ENCODE results near the gene OGN.

DNA sequence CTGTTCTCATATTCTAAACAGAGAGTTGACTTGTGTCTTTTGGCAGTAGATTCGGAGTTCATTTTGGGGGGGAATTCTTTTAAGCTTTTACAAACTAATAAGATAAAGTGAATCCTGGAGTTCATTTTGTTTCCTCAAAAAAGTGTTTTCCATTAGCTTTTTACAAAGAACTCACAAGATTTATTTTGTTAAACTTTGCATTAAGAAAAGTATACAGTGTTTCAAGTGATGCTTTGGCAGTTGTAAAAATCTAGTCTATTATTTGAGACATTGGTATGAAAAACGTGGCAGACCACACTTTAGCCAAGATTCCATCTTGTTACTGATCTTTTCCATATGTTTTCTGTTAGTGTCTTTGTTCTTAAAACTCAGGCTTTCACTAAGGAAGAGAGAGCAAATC, 21.1 kb upstream of the OGN start:
- TF ChIP-seq, protein P1, sequence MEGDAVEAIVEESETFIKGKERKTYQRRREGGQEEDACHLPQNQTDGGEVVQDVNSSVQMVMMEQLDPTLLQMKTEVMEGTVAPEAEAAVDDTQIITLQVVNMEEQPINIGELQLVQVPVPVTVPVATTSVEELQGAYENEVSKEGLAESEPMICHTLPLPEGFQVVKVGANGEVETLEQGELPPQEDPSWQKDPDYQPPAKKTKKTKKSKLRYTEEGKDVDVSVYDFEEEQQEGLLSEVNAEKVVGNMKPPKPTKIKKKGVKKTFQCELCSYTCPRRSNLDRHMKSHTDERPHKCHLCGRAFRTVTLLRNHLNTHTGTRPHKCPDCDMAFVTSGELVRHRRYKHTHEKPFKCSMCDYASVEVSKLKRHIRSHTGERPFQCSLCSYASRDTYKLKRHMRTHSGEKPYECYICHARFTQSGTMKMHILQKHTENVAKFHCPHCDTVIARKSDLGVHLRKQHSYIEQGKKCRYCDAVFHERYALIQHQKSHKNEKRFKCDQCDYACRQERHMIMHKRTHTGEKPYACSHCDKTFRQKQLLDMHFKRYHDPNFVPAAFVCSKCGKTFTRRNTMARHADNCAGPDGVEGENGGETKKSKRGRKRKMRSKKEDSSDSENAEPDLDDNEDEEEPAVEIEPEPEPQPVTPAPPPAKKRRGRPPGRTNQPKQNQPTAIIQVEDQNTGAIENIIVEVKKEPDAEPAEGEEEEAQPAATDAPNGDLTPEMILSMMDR (optimal IDR thresholded peaks at IDR 0.05 in 1 of 3, IDR thresholded peaks at IDR 0.05 in 1 of 3, conservative IDR thresholded peaks at IDR 0.05 in 1 of 3; ENCODE audit: extremely low read depth in 1 of 3, insufficient read depth in 2 of 3, low read length in 3 of 3), result no peak
- TF ChIP-seq EZH2 (IDR thresholded peaks at IDR 0.05; ENCODE audit: low read length), result no peak
